Inflammatory macrophage (primary cell): ENCODE data around the gene NBEA.
"Not testable (repeated sequence)": the region's sequence is repeated elsewhere in the genome, so short reads cannot be mapped to it uniquely, and the experiment has no call there.

ENCODE experiments used
- DNase-seq, 2 donors: peaks; one replicate each; pipeline ENCODE4 v3.0.0-alpha.2; 2020 to 2022

NBEA gene

GRCh38 chr13:34944751-34945150, 2.7 kb downstream of the NBEA start:
- no peak for DNase-seq

GRCh38 chr13:34951528-34951927, 9.5 kb downstream of the NBEA start:
- DNase-seq = no peak

- no peak for DNase-seq
These were observed 17.4 kb downstream of the NBEA start for GRCh38 chr13:34959489-34959888.

GRCh38 chr13:34964558-34964957, 22.5 kb downstream of the NBEA start:
- no peak for DNase-seq

DNA sequence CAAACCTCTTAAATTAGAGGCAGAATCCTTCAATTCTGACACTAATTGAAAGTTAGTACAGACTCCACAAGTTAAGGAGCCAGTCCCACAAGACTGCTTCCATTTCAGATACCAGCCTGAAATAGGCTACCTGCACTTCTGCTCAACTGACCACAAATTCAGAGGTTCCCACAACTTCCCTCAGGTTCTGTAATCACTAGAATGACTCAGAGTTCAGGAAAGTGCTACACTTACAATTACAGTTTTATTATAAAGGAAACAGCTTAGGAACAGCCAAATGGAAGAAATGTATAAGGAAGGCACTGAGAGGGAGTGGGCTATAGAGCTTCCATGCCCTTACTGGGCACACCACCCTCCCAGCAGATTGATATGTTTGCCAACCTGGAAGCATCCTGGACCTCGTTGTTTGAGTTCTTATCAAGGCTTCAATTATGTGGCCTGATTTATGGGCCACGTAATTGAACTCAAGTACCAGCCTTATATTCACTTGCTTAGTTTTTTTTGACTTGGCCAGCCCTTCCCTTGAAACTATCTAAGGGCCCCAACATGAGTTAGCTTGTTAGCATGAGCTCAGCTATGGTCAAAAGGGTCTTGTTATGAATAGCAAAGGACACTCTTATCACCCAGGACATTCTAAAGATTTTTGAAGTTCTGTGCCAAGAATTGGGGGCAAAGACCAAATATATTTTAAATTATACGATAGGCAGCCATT, 25.9 kb downstream of the NBEA start:
- no peak for DNase-seq

GRCh38 chr13:34969539-34969938, 27.5 kb downstream of the NBEA start:
- not testable (repeated sequence) for DNase-seq

DNA sequence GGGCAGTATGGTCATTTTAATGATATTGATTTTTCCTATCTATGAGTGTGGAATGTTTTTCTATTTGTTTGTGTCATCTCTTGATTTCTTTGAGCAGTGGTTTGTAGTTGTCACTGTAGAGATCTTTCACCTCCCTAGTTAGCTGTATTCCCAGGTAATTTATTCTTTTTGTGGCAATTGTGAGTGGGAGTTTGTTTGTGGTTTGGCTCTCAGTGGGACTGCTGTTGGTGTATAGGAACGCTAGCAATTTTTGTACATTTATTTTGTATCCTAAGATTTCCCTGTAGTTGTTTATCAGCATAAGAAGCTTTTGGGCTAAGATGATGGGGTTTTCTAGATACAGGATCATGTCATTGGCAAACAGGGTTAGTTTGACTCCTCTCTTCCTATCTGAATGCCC, 28.9 kb downstream of the NBEA start:
- DNase-seq = no peak

DNA sequence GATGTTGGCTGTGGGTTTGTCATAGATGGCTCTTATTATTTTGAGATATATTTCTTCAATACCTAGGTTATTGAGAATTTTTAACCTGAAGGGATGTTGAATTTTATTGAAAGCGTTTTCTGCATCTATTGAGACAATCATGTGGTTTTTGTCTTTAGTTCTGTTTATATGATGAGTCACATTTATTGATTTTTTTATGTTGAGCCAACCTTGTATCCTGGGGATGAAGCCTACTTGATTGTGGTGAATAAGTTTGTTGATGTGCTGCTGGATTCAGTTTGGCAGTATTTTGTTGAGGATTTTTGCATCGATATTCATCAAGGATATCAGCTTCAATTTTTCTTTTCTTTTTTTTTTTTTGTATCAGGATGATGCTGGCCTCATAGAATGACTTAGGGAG, 29.4 kb downstream of the NBEA start:
- no peak for DNase-seq

- DNase-seq = not testable (repeated sequence)
These were observed 43.1 kb downstream of the NBEA start for GRCh38 chr13:34985199-34985598.

DNA sequence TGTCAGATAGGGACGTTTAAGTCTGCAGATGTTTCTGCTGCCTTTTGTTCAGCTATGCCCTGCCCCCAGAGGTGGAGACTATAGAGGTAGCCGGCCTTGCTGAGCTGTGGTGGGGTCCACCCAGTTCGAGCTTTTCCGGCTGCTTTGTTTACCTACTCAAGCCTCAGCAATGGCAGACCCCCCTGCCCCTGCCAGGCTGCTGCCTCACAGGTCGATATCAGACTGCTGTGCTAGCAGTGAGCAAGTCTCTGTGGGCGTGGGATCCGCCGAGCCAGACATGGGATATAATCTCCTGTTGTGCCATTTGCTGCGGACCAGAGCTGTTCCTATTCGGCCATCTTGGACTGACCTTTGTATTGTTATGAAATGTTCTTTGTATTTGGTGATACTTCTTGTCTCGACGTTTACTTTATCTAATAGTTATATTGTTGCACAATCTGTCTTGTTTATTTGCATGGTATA, 46.3 kb downstream of the NBEA start:
- DNase-seq = no peak

DNA sequence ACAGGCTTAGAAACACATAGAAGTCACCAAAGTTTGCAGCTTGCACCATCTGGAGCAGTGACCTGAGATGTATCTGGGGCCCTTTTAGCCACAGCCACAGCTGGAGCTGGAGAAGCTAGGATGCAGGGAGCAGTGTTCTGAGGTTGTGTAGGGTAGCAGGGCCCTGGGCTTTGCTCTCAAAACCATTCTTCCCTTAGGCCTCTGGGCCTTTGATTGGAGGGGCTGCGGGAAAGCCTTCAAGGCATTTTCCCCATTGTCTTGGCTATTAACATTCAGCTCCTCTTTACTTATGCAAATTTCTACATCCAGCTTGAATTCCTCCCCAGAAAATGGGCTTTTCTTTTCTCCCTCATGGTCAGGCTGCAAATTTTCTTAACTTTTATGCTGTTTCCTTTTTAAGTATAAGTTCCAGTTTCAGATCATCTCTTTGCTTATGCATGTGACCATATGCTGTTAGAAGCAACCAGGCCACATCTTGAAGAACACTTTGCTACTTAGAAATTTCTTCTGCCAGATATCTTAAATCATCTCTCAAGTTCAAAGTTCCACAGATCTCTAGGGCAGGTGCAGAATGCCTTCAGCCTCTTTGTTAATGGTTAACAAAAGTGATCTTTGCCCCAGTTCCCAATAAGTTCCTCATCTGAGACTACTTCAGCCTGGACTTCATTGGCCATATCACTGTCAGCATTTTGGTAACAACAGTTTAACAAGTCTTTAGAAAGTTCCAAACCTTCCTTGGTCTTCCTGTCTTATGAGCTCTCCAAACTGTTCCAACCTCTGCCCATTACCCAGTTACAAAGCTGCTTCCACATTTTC, 48.5 kb downstream of the NBEA start:
- no peak for DNase-seq

- DNase-seq = peak in 1 of 2 donors; percentile 15
These were observed 51.4 kb downstream of the NBEA start for GRCh38 chr13:34993470-34993869.

GRCh38 chr13:35003734-35004133, 61.7 kb downstream of the NBEA start:
- DNase-seq = not testable (repeated sequence)

DNA sequence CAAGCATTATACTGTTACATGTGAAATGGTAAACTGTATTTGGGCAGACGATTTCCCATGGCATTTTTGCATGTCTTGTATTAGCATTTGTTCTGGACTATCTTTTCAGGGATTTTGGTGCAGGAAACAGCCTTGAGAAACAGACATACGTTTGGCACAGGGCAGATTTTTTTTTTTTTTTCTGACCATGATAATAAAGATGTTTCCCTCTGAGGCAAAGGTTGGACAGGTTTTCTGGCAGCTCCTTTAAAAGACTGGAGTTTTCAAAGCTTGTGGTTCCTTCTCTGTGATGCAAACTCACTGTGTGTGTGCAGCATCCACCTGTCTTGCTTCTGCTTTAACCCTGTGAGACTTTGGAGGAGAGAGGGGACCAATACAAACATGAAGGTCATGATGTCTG, 63.0 kb downstream of the NBEA start:
- DNase-seq = no peak

- DNase-seq = no peak
These were observed 72.6 kb downstream of the NBEA start for GRCh38 chr13:35014606-35015213.

DNA sequence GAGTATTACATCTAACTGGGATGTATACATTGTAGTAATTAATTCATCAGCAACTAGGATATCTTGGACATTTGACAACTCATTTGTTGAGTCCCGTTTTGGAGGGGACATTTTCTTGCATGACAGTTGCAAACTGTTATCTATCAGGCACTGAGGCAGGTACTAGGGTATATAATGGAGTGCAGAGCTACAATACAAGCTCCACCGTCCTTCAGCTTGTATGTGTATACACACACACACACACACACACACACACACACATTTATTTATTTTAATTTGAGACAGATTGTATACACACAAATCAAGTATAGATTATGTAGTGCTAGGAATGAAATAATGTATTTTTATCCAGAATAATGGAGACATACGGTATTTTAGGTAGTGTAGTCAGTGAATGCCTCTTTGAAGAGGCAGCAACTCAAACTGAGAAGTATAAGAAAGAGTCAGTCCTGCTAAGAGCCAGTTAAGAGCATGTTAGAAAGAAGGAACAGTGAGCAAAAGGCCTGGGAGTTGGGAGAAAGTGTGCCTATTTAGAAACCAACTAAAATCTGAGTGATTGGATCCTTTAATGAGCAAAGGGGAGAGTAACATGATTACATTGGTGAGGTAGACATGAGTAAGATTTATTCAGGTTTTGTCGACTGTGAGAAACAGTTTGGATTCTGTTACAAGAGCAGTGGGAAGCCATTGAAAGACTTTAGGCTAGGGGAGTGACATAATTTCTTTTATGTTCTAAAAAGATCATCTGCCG, 74.5 kb downstream of the NBEA start:
- DNase-seq = no peak

- DNase-seq = no peak
These were observed 83.2 kb downstream of the NBEA start for GRCh38 chr13:35025314-35025713.

GRCh38 chr13:35028338-35028867, 86.3 kb downstream of the NBEA start:
- no peak for DNase-seq

GRCh38 chr13:35039012-35039411, 96.9 kb downstream of the NBEA start:
- no peak for DNase-seq

GRCh38 chr13:35046587-35046986, 104.5 kb downstream of the NBEA start:
- no peak for DNase-seq

GRCh38 chr13:35055705-35056104, 113.6 kb downstream of the NBEA start:
- no peak for DNase-seq

- DNase-seq = no peak
These were observed 115.8 kb downstream of the NBEA start for GRCh38 chr13:35057858-35058257.

- DNase-seq = not testable (repeated sequence)
These were observed 116.5 kb downstream of the NBEA start for GRCh38 chr13:35058585-35058984.
